Glutamatergic neuron (in vitro differentiated cells): ENCODE results near the gene HBZ. TPM values are rescaled to one million over a fixed set of nuclear protein-coding genes. Genes with fewer than 3 reads are reported as not detected.
"Not testable (repeated sequence)": the region's sequence is repeated elsewhere in the genome, so short reads cannot be mapped to it uniquely, and the experiment has no call there.

Source experiments
- DNase-seq: peaks from one replicate; pipeline ENCODE4 v3.0.0; 2022
- H3K27ac Mint-ChIP-seq: one replicate; pipeline ENCODE4 v1.8.0; 2020; ENCODE audit warnings: mild to moderate bottlenecking, mixed read lengths, inconsistent platforms; ENCODE audit not compliant: unreplicated experiment
- H3K27me3 Mint-ChIP-seq: one replicate; pipeline ENCODE4 v1.8.0; 2020; ENCODE audit warnings: mild to moderate bottlenecking, moderate library complexity, mixed read lengths, inconsistent platforms; ENCODE audit not compliant: unreplicated experiment
- H3K36me3 Mint-ChIP-seq: one replicate; pipeline ENCODE4 v1.8.0; 2020; ENCODE audit warnings: mild to moderate bottlenecking, mixed read lengths, inconsistent platforms; ENCODE audit not compliant: unreplicated experiment
- H3K4me1 Mint-ChIP-seq: one replicate; pipeline ENCODE4 v1.8.0; 2020; ENCODE audit warnings: mild to moderate bottlenecking, low read depth, mixed read lengths, inconsistent platforms; ENCODE audit not compliant: unreplicated experiment
- H3K4me3 Mint-ChIP-seq: one replicate; pipeline ENCODE4 v1.8.0; 2020; ENCODE audit warnings: mild to moderate bottlenecking, mixed read lengths, inconsistent platforms; ENCODE audit not compliant: unreplicated experiment
- H3K9me3 Mint-ChIP-seq: one replicate; pipeline ENCODE4 v1.8.0; 2020; ENCODE audit warnings: mild to moderate bottlenecking, moderate library complexity, mixed read lengths, inconsistent platforms; ENCODE audit not compliant: unreplicated experiment
- total RNA-seq: library from RNA; stranded (reverse); fragmentation: NEBNext Ultra II Directional; extraction: Animal tissue kit (Norgen Biotek cat#: 25700); gene quantifications from one replicate; pipeline ENCODE4 v1.2.1, GENCODE V29; 2021; ENCODE audit not compliant: unreplicated experiment
- TF ChIP-seq, protein P1 (sequence below): fragments of 200-600 bp; sonication (generic); IDR thresholded peaks from one replicate; pipeline ENCODE4 v1.5.0; 2021; ENCODE audit not compliant: partially characterized antibody, unreplicated experiment

HBZ gene
- total RNA-seq, 1 donor from 2014 or later = not detected

DNA sequence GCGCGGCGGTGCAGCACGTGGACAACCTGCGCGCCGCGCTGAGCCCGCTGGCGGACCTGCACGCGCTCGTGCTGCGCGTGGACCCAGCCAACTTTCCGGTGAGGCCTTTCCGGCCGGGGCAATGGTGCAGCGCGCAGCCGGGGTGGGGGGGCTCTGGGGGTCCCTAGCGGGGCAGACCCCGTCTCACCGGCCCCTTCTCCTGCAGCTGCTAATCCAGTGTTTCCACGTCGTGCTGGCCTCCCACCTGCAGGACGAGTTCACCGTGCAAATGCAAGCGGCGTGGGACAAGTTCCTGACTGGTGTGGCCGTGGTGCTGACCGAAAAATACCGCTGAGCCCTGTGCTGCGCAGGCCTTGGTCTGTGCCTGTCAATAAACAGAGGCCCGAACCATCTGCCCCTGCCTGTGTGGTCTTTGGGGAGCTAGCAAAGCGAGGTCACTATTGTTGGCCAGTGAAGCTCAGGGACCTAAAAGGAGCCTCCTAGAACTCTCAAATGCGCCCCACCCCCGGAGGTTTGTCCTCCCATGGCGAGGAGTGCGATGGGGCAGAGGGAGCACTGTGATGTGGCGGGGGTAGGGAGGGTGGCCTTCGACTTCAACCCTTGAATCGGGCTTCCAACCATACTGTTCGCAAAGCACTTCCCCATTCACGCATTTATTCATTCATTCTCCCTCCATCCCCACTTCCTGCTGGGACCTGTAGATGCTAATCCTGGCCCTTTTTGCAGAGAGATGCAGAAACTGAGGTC is 14.1 kb downstream of the HBZ start:
- TF ChIP-seq, protein P1, sequence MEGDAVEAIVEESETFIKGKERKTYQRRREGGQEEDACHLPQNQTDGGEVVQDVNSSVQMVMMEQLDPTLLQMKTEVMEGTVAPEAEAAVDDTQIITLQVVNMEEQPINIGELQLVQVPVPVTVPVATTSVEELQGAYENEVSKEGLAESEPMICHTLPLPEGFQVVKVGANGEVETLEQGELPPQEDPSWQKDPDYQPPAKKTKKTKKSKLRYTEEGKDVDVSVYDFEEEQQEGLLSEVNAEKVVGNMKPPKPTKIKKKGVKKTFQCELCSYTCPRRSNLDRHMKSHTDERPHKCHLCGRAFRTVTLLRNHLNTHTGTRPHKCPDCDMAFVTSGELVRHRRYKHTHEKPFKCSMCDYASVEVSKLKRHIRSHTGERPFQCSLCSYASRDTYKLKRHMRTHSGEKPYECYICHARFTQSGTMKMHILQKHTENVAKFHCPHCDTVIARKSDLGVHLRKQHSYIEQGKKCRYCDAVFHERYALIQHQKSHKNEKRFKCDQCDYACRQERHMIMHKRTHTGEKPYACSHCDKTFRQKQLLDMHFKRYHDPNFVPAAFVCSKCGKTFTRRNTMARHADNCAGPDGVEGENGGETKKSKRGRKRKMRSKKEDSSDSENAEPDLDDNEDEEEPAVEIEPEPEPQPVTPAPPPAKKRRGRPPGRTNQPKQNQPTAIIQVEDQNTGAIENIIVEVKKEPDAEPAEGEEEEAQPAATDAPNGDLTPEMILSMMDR = no peak
- Mint-ChIP-seq H3K9me3 (peaks cover 7% of the 10 kb centered on the region), H3K4me1 (peaks cover 5% of the 10 kb centered on the region), H3K36me3 (peaks cover 5% of the 10 kb centered on the region), H3K4me3 (peak overlapping the region; percentile 79), H3K27me3 (peaks cover 15% of the 10 kb centered on the region), H3K27ac (peak overlapping the region; percentile 82)
- peak; percentile 65 for DNase-seq

DNA sequence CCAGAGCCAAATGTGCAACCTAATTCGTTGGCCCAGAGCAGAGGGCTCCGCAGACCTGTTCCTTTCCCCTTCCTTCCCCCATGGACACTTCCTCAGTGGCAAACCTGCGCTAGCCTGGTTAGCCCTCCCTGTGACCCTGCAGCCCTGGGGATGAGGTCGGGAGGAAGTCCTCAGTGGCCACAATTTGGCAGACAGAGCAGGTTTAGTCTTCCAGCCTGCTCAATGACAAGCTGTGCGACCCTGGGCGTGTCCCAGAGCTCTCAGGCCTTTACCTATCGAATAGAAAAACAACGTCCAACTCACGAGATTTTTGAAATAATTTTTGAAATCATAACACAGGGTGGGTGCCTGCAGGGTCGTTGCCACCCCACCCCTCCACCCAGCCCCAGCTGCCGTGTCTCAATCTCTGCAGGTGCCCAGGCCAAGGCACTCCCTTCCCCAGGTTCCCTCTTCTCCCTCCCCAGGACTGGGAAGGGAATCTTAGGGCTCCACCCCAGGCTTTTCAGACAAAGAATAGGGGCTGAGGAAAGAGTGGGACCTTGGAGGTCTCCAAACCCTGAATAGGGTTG is 14.8 kb downstream of the HBZ start:
- H3K4me3 Mint-ChIP-seq = peak overlapping the region; percentile 79
- DNase-seq = no peak
- peak overlapping the region; percentile 82 for H3K27ac Mint-ChIP-seq
- H3K27me3 Mint-ChIP-seq = peaks cover 18% of the 10 kb centered on the region
- peaks cover 7% of the 10 kb centered on the region for H3K9me3 Mint-ChIP-seq
- H3K4me1 Mint-ChIP-seq = peaks cover 5% of the 10 kb centered on the region
- TF ChIP-seq, protein P1 = no peak
- peaks cover 3% of the 10 kb centered on the region for H3K36me3 Mint-ChIP-seq

DNA sequence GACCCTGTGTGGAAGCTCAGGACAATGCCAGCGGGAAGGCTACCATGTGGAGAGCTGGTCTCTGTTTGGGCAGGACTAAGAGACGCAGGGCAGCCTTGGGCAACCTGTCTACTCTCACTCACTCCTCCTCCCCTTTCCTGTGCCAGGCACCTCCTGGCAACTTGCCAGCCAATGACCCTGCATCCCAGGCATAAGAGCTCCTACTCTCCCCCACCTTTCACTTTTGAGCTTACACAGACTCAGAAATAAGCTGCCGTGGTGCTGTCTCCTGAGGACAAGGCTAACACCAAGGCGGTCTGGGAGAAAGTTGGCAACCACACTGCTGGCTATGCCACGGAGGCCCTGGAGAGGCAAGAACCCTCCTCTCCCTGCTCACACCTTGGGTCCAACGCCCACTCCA is 16.0 kb downstream of the HBZ start:
- no peak overlapping the region for H3K4me3 Mint-ChIP-seq
- TF ChIP-seq, protein P1 = no peak
- no peaks in the 10 kb centered on the region for H3K36me3 Mint-ChIP-seq
- H3K9me3 Mint-ChIP-seq = peaks cover 7% of the 10 kb centered on the region
- DNase-seq = no peak
- H3K27me3 Mint-ChIP-seq = peaks cover 18% of the 10 kb centered on the region
- peaks cover 5% of the 10 kb centered on the region for H3K4me1 Mint-ChIP-seq
- H3K27ac Mint-ChIP-seq = no peak overlapping the region

DNA sequence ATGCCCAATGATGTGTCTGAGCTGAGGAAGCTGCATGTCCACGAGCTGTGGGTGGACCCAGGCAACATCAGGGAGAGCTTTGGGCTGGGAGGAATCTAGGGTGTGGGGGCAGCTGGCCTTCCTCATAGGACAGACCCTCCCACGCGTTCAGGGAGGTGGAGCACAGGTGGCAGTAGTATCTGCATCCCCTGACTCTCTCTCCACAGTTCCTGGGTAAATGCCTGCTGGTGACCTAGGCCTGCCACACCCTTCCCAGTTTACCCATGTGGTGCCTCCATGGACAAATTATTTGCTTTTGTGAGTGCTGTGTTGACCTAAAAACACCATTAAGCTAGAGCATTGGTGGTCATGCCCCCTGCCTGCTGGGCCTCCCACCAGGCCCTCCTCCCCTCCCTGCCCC is 16.6 kb downstream of the HBZ start:
- Mint-ChIP-seq H3K27ac (no peak overlapping the region), H3K27me3 (peaks cover 18% of the 10 kb centered on the region), H3K36me3 (no peaks in the 10 kb centered on the region), H3K4me1 (peaks cover 5% of the 10 kb centered on the region), H3K9me3 (peaks cover 7% of the 10 kb centered on the region), H3K4me3 (no peak overlapping the region)
- DNase-seq = no peak
- TF ChIP-seq, protein P1 = no peak

DNA sequence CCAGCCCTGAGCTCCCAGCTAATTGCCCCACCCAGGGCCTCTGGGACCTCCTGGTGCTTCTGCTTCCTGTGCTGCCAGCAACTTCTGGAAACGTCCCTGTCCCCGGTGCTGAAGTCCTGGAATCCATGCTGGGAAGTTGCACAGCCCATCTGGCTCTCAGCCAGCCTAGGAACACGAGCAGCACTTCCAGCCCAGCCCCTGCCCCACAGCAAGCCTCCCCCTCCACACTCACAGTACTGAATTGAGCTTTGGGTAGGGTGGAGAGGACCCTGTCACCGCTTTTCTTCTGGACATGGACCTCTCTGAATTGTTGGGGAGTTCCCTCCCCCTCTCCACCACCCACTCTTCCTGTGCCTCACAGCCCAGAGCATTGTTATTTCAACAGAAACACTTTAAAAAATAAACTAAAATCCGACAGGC is 17.7 kb downstream of the HBZ start:
- H3K36me3 Mint-ChIP-seq, H3K27ac Mint-ChIP-seq, H3K4me1 Mint-ChIP-seq, H3K4me3 Mint-ChIP-seq, DNase-seq: not testable (repeated sequence)
- Mint-ChIP-seq H3K27me3 (peaks cover 26% of the 10 kb centered on the region), H3K9me3 (peaks cover 11% of the 10 kb centered on the region)
